Stimulated activated effector memory CD8-positive, alpha-beta T cell treated with anti-CD3 and anti-CD28 coated beads, Interleukin-12 subunit alpha, Interleukin-12 subunit beta, amount 100 ng/mL, for 72 hours (primary cell): ENCODE data around the gene FAAH.

Experiments
- ATAC-seq: fragments of 150-1000 bp; cut with Tn5 transposase; 2 replicates; pipeline ENCODE4 v1.10.0; 2021
- DNase-seq, 2 donors: peaks; one replicate each; pipeline ENCODE4 v3.0.0; 2021 to 2022; ENCODE audit warnings: low spot score in 2 of 2
- H3K27ac Mint-ChIP-seq: one replicate; pipeline ENCODE4 v1.8.0; 2022; ENCODE audit warnings: mild to moderate bottlenecking, mixed read lengths
- H3K36me3 Mint-ChIP-seq: one replicate; pipeline ENCODE4 v1.8.0; 2022; ENCODE audit warnings: mild to moderate bottlenecking, mixed read lengths
- H3K4me1 Mint-ChIP-seq: one replicate; pipeline ENCODE4 v1.8.0; 2022; ENCODE audit warnings: mixed read lengths
- H3K4me3 Mint-ChIP-seq: one replicate; pipeline ENCODE4 v1.8.0; 2022; ENCODE audit warnings: mild to moderate bottlenecking, mixed read lengths
- H3K9me3 Mint-ChIP-seq: one replicate; pipeline ENCODE4 v1.8.0; 2022; ENCODE audit warnings: mixed read lengths

FAAH gene

DNA sequence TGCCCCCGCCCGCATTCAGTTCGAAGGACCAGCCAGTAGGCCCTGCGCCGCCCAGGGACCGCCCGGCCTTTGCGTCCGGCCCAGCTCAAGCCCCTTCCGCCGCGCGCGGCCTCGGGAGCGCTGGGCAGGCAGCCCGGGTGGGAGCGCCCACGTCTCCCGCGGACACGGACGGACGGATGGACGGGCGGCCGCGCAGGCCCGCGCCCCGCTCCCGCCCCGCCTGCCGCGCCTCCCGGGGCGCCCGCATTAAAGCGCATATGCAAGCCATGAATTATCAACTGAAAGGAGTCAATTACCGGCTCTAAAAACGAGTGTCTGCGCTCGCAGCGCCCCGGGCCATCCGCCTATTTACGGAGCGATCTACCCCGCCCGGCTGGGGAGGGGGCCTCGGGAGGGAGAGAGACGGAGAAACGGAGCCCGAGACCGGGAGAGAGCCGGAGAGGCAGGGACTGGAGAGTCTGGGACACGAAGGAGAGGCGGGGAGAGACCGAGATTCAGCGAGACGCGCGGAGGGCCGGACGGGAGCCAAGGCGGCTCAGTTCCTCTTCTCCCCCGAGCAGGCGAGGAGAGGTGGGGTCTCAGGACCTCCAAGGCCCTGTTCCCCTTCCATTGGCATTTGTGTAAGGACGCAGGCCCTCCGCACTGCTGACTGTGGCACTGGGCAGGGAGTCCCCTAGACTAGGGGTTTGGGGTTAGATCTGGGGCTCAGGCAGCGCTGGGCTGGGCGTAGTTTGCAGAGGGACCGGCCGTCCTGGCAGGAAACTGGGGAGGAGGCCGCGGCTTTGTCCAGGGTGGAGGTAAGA, 54.2 kb downstream of the FAAH start:
- H3K4me1 Mint-ChIP-seq = peaks cover 42% of the 10 kb centered on the region
- ATAC-seq = no peak
- peak overlapping the region; percentile 37 for H3K4me3 Mint-ChIP-seq
- DNase-seq = no peak
- H3K36me3 Mint-ChIP-seq = no peaks in the 10 kb centered on the region
- H3K27ac Mint-ChIP-seq = no peak overlapping the region
- no peaks in the 10 kb centered on the region for H3K9me3 Mint-ChIP-seq

DNA sequence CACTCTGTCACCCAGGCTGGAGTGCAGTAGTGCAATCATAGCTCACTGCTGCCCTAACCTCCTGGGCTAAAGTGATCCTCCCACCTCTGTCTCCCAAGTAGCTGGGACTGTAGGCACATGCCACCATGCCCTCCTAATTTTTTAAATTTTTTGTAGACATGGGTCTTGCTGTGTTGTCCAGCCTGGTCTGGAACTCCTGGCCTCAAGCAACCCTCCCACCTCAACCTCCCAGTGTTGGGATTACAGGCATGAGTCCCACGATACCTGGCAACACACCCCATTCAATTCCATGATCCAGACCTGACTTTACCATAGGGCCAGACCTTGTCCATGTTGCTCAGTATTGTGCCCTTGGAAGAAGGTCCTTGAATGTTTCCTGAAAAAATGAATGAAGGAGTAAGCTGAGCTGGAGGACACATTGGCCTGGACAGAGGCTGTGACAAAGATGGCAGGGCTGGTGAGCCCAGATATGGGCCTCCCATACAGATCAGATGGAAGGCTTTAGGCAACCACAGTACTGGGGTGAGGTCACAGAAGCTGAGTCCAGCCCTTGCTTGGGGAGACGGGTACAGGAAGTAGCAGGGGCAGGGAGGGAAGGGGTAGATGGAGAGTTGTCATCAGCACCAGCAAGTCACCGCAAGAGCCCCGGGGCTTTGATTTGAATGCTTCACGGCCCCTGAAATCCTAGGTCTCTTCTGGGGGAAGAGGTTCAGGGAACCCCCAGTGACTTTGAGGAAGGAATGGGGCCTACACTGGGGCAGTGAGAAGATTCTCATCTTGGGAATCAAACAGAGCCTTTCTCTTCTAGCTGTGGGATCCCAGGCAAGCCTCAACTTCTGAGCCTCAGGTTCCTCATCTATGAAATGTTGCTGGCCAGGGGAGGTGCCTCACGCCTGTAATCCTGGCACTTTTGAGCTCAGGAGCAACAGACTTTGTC, 55.4 kb downstream of the FAAH start:
- H3K4me1 Mint-ChIP-seq = peaks cover 36% of the 10 kb centered on the region
- no peak overlapping the region for H3K27ac Mint-ChIP-seq
- no peaks in the 10 kb centered on the region for H3K36me3 Mint-ChIP-seq
- no peaks in the 10 kb centered on the region for H3K9me3 Mint-ChIP-seq
- no peak overlapping the region for H3K4me3 Mint-ChIP-seq
- DNase-seq = no peak
- ATAC-seq = peak; percentile 78

DNA sequence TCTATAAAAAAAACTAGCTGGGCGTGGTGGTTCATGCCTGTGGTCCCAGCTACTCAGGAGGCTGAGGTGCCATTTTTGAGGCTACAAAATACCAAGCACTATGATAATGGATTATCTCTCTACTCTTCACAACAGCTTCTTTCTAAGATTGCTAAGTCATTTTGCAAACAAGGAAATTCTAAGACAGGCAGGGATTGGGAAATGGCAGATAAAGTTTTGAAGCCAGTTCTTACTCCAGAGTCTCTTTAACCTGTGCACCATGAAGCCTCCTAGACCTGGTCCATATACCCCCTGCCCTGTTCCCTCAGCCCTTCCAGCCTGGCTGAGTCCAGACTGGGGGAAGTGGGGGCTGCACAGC, 56.0 kb downstream of the FAAH start:
- Mint-ChIP-seq H3K9me3 (no peaks in the 10 kb centered on the region), H3K27ac (no peak overlapping the region), H3K36me3 (no peaks in the 10 kb centered on the region), H3K4me3 (no peak overlapping the region), H3K4me1 (peaks cover 36% of the 10 kb centered on the region)
- no peak for ATAC-seq
- no peak for DNase-seq

DNA sequence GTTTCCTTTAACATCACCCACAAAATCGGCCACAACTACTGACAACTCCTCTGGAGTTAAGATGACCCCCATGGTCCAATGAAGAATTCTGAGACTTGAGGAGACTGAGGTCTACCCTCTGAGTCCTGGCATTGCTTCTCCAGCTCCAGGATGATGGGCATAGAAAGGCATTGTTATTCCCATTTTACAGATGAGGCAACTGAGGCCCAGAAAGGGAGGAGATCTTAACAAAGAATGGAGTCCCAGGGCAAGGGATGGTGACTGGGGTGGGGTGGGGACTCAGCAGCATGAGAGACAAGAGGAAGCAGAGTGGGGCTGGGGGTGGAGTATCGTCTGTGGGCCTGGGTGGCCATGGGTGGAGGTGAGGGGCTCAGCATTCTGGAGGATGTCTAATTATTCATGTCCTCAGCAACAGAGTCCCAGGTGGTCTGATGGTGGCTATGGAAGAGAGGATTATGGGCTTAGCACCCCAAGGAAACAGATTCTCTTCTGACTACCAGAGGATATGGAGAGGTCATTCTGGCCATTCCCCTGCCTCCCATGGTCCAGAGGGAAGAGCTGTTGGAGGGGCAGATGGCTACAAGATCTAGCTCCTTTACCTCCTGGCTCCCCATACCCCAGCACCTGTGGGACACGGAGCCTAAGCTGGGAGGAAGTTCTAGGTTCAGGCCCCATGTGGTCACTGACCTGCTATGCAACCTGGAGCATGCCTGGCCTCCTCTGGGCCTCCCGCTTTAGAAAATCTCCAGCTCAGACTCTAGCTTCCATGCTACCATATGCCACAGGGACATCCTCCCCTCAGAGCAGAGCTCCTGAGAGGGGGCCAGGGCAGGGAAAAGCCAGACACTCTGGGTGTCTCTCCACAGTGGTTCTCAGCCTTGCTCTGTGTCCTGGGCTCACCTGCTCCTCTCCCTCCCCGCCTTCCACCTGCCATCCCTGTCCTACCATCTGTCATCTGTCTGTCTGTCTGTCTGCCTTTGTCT, 58.1 kb downstream of the FAAH start:
- Mint-ChIP-seq H3K4me1 (peaks cover 26% of the 10 kb centered on the region), H3K4me3 (no peak overlapping the region)
- no peak for ATAC-seq

DNA sequence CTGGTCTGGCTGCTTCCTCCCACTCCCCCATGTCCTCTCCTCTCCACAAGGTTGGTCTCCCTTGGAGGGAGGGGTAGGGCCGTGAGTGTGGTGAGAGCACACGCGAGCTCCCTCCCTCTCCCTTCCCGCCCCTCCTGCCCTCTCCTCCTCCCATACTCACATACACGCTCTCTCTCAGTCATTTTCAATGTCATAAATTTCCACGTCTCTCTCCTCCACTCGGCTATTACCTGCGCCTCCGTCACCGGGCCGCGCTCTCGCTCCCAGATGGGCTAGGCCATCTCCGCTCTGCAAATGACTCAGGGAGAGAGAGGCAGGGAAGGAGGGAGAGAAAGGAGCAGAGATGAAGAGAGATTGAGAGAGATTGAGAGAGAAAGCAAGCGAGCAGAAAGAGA, 58.8 kb downstream of the FAAH start:
- Mint-ChIP-seq H3K4me1 (peaks cover 21% of the 10 kb centered on the region), H3K4me3 (no peak overlapping the region), H3K36me3 (no peaks in the 10 kb centered on the region), H3K27ac (no peak overlapping the region), H3K9me3 (no peaks in the 10 kb centered on the region)
- ATAC-seq (no peak), DNase-seq (no peak)

More for the DNA sequence above, 58.1 kb downstream of the FAAH start:
- Mint-ChIP-seq H3K36me3 (no peaks in the 10 kb centered on the region), H3K27ac (no peak overlapping the region), H3K9me3 (no peaks in the 10 kb centered on the region)
- DNase-seq = no peak

DNA sequence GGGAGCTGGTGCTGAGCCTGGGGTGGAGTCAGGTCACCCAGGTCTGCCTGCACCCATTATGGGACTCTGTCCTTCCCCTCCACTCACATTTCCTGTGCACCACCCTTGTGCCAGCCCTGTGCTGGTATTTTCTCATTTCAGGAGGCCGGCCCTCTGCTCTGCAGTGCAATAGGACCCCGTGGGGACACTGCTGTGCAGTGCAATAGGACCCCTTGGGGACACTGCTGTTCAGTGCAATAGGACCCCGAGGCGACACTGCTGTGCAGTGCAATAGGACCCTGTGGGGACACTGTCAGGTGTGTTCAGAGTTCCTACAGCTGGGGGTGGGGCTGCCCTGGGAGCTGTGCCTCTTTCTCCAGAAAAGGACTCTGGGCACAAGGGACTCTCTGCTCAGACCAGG, 59.3 kb downstream of the FAAH start:
- H3K4me1 Mint-ChIP-seq = peaks cover 17% of the 10 kb centered on the region
- ATAC-seq (no peak), DNase-seq (no peak)
- H3K27ac Mint-ChIP-seq = no peak overlapping the region
- H3K9me3 Mint-ChIP-seq = no peaks in the 10 kb centered on the region
- H3K36me3 Mint-ChIP-seq = no peaks in the 10 kb centered on the region
- H3K4me3 Mint-ChIP-seq = no peak overlapping the region

DNA sequence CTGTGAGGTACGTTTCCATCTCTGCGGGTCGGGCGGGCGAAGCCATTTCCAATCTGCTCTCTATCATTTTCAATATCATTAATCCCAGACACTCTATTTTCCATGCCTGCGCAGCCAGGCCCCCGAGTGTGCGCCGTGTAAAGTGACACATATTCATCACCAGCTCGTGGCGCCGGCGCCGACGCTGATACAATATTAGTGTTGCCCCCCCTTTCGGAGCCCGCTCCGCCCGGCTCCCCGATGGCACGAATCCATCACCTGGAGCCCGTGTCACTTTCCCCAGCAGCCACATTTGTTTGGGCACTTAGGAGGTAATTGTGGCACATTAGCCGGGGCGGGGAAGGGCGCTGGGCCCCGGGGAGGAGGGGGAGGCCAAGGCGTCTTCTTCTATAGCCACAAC, 61.8 kb downstream of the FAAH start:
- Mint-ChIP-seq H3K27ac (no peak overlapping the region), H3K4me1 (peaks cover 6% of the 10 kb centered on the region), H3K4me3 (no peak overlapping the region), H3K9me3 (no peaks in the 10 kb centered on the region), H3K36me3 (no peaks in the 10 kb centered on the region)
- DNase-seq (no peak), ATAC-seq (no peak)

DNA sequence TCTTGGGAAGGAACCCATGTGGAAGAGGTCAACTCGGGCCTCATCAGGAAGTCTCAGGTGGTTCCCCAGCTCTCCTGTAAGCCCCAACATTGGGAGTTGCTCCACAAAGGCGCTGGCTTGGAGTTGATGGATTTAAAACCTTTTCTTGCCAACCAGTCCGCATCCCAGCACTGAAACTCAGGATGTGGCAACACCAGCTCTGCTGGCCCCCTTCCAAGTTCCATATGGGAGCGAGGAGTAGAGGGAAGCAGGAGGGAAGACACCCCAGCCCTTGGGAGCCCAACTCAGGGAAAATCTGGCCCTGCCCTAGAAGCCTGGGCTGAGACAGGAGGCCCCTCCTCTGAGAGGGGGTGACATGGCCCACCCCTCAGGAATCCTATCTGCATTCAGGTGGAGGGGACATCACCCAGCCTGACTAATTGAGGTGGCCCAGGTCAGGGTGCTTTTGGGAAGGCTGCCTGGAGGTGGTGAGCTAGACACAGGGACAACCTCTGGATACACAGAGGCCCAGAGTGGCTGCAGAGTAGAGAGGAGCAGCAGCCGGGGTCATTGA, 62.4 kb downstream of the FAAH start:
- Mint-ChIP-seq H3K4me3 (no peak overlapping the region), H3K9me3 (no peaks in the 10 kb centered on the region), H3K4me1 (peaks cover 6% of the 10 kb centered on the region), H3K27ac (no peak overlapping the region), H3K36me3 (no peaks in the 10 kb centered on the region)
- ATAC-seq (no peak), DNase-seq (no peak)

DNA sequence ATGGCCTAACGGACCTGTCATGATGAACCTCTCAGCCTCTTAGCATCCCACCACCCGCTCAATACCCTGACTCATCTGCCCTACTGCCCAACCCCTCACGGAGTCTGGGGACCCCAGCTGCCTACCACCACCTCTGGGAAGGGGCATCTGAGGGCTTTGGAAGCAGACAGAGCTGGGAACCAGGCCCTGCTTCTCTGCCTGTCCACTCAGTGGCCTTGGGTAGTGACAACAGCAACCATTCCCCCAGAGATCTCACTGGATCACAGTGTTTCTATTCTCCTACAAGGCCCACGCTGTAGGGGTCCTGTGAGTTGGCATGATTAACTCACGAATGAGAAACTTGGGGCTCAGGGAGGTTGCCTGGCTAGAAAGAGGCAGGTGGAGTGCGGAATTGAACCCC, 63.1 kb downstream of the FAAH start:
- H3K36me3 Mint-ChIP-seq = no peaks in the 10 kb centered on the region
- H3K4me1 Mint-ChIP-seq = peaks cover 6% of the 10 kb centered on the region
- H3K9me3 Mint-ChIP-seq = no peaks in the 10 kb centered on the region
- no peak for DNase-seq
- H3K27ac Mint-ChIP-seq = no peak overlapping the region
- H3K4me3 Mint-ChIP-seq = no peak overlapping the region
- no peak for ATAC-seq

DNA sequence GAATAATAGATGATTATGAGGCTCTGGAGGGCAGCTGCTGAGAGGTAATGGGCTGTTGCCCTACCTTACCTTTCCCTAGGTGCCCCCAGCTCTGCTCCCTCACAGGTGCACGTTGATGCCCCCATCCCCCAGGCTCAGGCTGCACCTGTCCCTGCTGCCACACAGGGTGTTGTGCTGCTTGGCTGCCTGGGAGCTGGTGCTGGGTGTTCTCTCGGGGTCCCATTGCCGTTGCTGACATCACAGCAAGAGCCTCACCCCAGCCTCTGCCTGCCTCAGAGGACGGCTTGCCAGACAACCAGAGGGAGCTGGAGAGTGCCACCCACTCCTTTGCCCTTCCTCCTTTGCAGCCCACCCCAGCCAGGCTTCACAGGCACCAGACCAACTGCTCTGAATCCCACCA, 64.1 kb downstream of the FAAH start:
- ATAC-seq (no peak), DNase-seq (no peak)
- H3K27ac Mint-ChIP-seq = no peak overlapping the region
- peaks cover under 1% of the 10 kb centered on the region for H3K4me1 Mint-ChIP-seq
- no peaks in the 10 kb centered on the region for H3K9me3 Mint-ChIP-seq
- H3K36me3 Mint-ChIP-seq = peaks cover 4% of the 10 kb centered on the region
- no peak overlapping the region for H3K4me3 Mint-ChIP-seq

DNA sequence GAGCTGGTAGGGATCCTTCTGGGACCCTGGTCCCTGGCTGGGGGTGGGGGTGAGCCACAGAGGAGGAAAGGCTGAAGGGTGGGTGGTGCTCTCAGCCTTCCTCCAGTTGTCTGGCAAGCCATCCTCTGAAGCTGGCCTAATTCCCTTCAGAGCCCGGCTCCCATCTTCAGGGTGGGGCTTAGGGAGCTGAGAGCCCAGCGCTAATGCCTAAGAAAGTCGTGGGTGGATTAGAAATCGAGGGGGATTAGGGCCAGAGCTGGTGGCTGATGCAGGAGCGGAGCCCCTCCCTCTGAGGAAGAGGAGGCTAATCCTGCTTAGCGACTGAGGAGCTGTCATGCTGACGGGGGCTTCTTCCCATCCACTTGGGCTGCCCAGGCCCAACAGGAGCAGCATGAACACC, 64.7 kb downstream of the FAAH start:
- no peak for DNase-seq
- Mint-ChIP-seq H3K9me3 (no peaks in the 10 kb centered on the region), H3K4me3 (no peak overlapping the region), H3K36me3 (peaks cover 5% of the 10 kb centered on the region), H3K4me1 (no peaks in the 10 kb centered on the region), H3K27ac (no peak overlapping the region)
- ATAC-seq = no peak

DNA sequence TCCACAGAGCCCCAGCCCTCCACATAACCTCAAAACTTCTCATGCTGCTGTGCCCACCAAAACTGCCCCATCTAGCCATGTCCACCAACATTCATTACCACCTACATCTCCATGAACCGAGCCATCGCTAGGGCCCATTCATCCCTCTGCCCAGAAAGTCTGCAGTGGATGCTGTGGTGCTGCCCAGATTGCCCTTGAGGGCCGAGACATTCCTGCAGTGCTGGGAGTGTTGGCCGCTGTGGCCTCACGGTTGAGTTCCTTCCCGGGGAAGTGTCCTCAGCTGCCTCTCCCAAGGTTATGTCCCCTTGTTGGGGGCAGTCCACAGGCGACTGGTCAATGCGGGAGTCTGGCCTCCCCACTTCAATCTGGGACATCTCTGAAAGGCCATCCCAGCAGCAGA, 65.2 kb downstream of the FAAH start:
- peaks cover 5% of the 10 kb centered on the region for H3K36me3 Mint-ChIP-seq
- H3K4me1 Mint-ChIP-seq = no peaks in the 10 kb centered on the region
- ATAC-seq = no peak
- H3K9me3 Mint-ChIP-seq = no peaks in the 10 kb centered on the region
- peak overlapping the region; percentile 52 for H3K27ac Mint-ChIP-seq
- no peak for DNase-seq
- H3K4me3 Mint-ChIP-seq = no peak overlapping the region

DNA sequence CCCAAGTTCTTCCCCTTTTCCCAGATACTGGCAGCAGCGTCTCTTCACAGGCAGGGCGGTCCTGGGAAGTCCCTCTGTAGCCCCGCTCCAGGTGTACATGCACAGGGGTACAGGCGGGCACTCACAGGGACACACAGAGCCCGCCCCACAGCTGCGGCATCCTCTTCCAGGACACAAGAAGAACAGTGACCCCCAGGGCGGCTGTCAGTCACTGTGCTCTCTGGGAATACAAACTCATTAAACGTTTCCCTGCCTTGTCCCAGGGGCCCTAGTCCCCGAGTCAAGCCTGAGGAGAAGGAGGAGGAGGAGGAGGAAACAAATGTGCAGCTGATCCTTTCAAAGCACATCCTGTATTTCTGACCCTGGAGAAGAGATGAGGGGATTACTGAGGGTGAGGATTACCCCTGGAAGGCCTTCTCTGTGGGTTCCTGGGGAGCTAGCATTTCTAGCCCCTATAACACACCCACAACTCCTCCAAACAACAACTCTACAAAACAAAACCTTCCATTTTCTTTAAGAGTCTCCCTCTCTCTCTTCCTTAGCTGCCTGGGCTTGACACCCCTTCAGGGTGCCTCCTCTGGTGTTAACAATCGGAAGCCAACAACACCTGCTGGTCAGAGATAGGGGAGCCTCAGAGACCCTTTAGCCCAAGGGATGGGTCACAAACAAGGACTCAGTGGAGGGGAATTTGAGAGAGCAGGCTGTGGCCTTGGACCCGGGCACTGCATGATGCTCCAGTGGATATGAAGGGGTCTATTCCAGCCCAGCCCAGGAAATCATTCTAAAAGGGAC, 67.1 kb downstream of the FAAH start:
- peaks cover 5% of the 10 kb centered on the region for H3K36me3 Mint-ChIP-seq
- DNase-seq (no peak), ATAC-seq (no peak)
- no peak overlapping the region for H3K4me3 Mint-ChIP-seq
- H3K4me1 Mint-ChIP-seq = peaks cover 5% of the 10 kb centered on the region
- H3K9me3 Mint-ChIP-seq = no peaks in the 10 kb centered on the region
- no peak overlapping the region for H3K27ac Mint-ChIP-seq

DNA sequence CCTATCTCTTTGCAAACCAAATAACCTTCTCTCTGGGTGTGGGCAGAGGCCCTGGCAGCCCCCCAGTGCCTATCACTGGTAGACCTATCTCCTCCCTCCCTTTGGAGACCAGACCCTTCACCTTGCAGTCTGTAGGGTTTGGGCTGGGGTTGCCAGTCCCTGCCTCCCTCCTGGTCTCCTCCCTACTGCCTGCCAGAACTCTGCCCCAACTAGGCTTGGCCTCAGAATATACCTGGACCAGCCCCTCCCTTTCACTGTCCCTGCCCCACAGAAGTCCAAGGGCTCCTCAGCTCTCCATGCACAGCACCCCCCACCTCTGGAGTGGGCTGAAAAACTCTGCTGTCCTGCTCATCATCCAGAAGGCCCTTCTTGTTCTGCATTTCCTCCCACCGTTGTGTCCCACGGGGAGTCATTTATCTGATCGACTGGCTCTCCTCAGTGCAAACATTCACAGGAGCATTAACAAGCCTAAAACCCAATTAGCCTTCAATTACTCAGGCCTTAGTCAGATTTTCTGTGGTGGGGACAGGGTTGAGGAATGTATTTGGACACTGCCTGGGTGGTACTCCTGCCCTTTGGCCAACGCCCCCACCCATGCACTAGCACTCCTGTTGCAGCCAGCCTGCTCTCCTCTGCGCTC, 67.8 kb downstream of the FAAH start:
- DNase-seq = no peak
- no peak overlapping the region for H3K27ac Mint-ChIP-seq
- H3K4me1 Mint-ChIP-seq = peaks cover 8% of the 10 kb centered on the region

More for the DNA sequence above, 67.8 kb downstream of the FAAH start:
- no peak for ATAC-seq
- H3K36me3 Mint-ChIP-seq = peaks cover 5% of the 10 kb centered on the region
- H3K9me3 Mint-ChIP-seq = no peaks in the 10 kb centered on the region
- H3K4me3 Mint-ChIP-seq = no peak overlapping the region
